Measurements from ENCODE around the gene CMIP.
A peak's percentile ranks its signal among the peaks of the same experiment; 100 is the strongest.

Gene CMIP

GRCh38 chr16:81492311-81492761 is 47.7 kb downstream of the CMIP start:
- Histone ChIP-seq H2BK120ac (ENCODE audit: low read depth, low read length) (no peak overlapping the region), H2BK12ac (ENCODE audit: low read length in 2 of 2) (no peak overlapping the region), H3K9me3 (ENCODE audit: control insufficient read depth, low read length) (no peaks in the 10 kb centered on the region), H2BK5ac (ENCODE audit: low read depth, low read length, poor library complexity, severe bottlenecking) (no peak overlapping the region), H3K4me1 (ENCODE audit: control insufficient read depth, insufficient read depth, low read depth, low read length) (peaks cover 26% of the 10 kb centered on the region), H3K4me3 (ENCODE audit: insufficient read depth in 1 of 2, low read depth in 1 of 2, low read length in 2 of 2) (peak overlapping the region in 1 of 2 experiments; percentile 10), H2AFZ (ENCODE audit: low read depth, low read length) (no peak overlapping the region), H3K79me1 (replicated peaks; ENCODE audit: low read length, poor library complexity, severe bottlenecking) (peaks cover 57% of the 10 kb centered on the region), H3K27ac (ENCODE audit: low read length, poor library complexity, severe bottlenecking) (no peak overlapping the region), H3K36me3 (ENCODE audit: control insufficient read depth in 1 of 2, insufficient read depth in 2 of 2, low read depth in 1 of 2, low read length in 2 of 2) (peaks cover 0 to 9% of the 10 kb centered on the region in 2 experiments), H2BK15ac (ENCODE audit: low read depth, poor library complexity, severe bottlenecking) (no peak overlapping the region), H3K14ac (ENCODE audit: low read length in 2 of 2) (no peak overlapping the region), H3K23ac (ENCODE audit: low read length in 2 of 2) (no peak overlapping the region), H3K27me3 (ENCODE audit: control insufficient read depth in 1 of 2, insufficient read depth in 1 of 2, low read length in 2 of 2) (no peaks in the 10 kb centered on the region), H3K9ac (ENCODE audit: low read length) (peak overlapping the region; percentile 57), H3K18ac (ENCODE audit: low read depth in 1 of 2, low read length in 2 of 2) (no peak overlapping the region), H3K4ac (ENCODE audit: low read depth in 1 of 2, low read length in 2 of 2) (peak overlapping the region in 1 of 2 experiments; percentile 46), H4K8ac (ENCODE audit: low read length) (peak overlapping the region; percentile 42), H2AK5ac (ENCODE audit: low read length, severe bottlenecking) (no peak overlapping the region), H3K4me2 (ENCODE audit: low read length, poor library complexity, severe bottlenecking) (no peak overlapping the region), H4K91ac (ENCODE audit: low read length) (peak overlapping the region; percentile 35)
- no peak for DNase-seq
- 84% methylated on average over 14 of the region's 14 CpGs for WGBS

GRCh38 chr16:81492965-81493754 is 48.6 kb downstream of the CMIP start:
- no peak for DNase-seq
- H3K23ac ChIP-seq (ENCODE audit: low read length in 2 of 2) = no peak overlapping the region
- no peak overlapping the region for H3K14ac ChIP-seq (ENCODE audit: low read length in 2 of 2)
- peaks cover 59% of the 10 kb centered on the region for H3K79me1 ChIP-seq (replicated peaks; ENCODE audit: low read length, poor library complexity, severe bottlenecking)
- 83% methylated on average over 29 of the region's 29 CpGs for WGBS
- H3K4me3 ChIP-seq (ENCODE audit: insufficient read depth in 1 of 2, low read depth in 1 of 2, low read length in 2 of 2) = no peak overlapping the region
- H3K27ac ChIP-seq (ENCODE audit: low read length, poor library complexity, severe bottlenecking) = no peak overlapping the region
- H4K91ac ChIP-seq (ENCODE audit: low read length) = peak overlapping the region; percentile 35
- H2BK120ac ChIP-seq (ENCODE audit: low read depth, low read length) = no peak overlapping the region
- no peak overlapping the region for H3K9ac ChIP-seq (ENCODE audit: low read length)
- H2BK12ac ChIP-seq (ENCODE audit: low read length in 2 of 2) = no peak overlapping the region
- peak overlapping the region; percentile 8 for H4K8ac ChIP-seq (ENCODE audit: low read length)
- H3K4me2 ChIP-seq (ENCODE audit: low read length, poor library complexity, severe bottlenecking) = no peak overlapping the region
- no peaks in the 10 kb centered on the region for H3K9me3 ChIP-seq (ENCODE audit: control insufficient read depth, low read length)
- H3K18ac ChIP-seq (ENCODE audit: low read depth in 1 of 2, low read length in 2 of 2) = peak overlapping the region; percentile 28 to 61
- H2AFZ ChIP-seq (ENCODE audit: low read depth, low read length) = no peak overlapping the region
- peak overlapping the region; percentile 6 to 35 for H3K4ac ChIP-seq (ENCODE audit: low read depth in 1 of 2, low read length in 2 of 2)
- H2BK5ac ChIP-seq (ENCODE audit: low read depth, low read length, poor library complexity, severe bottlenecking) = no peak overlapping the region
- peaks cover 0 to 9% of the 10 kb centered on the region in 2 experiments for H3K36me3 ChIP-seq (ENCODE audit: control insufficient read depth in 1 of 2, insufficient read depth in 2 of 2, low read depth in 1 of 2, low read length in 2 of 2)
- H3K4me1 ChIP-seq (ENCODE audit: control insufficient read depth, insufficient read depth, low read depth, low read length) = peaks cover 25% of the 10 kb centered on the region
- H3K27me3 ChIP-seq (ENCODE audit: control insufficient read depth in 1 of 2, insufficient read depth in 1 of 2, low read length in 2 of 2) = no peaks in the 10 kb centered on the region
- H2AK5ac ChIP-seq (ENCODE audit: low read length, severe bottlenecking) = no peak overlapping the region
- H2BK15ac ChIP-seq (ENCODE audit: low read depth, poor library complexity, severe bottlenecking) = no peak overlapping the region

- H2BK15ac ChIP-seq (ENCODE audit: low read depth, poor library complexity, severe bottlenecking) = no peak overlapping the region
- 54% methylated on average over 21 of the region's 23 CpGs for WGBS
- H3K9ac ChIP-seq (ENCODE audit: low read length) = no peak overlapping the region
- H2AK5ac ChIP-seq (ENCODE audit: low read length, severe bottlenecking) = no peak overlapping the region
- peak overlapping the region; percentile 34 for H3K4me2 ChIP-seq (ENCODE audit: low read length, poor library complexity, severe bottlenecking)
- no peak overlapping the region for H3K4me3 ChIP-seq (ENCODE audit: insufficient read depth in 1 of 2, low read depth in 1 of 2, low read length in 2 of 2)
- peaks cover 25% of the 10 kb centered on the region for H3K4me1 ChIP-seq (ENCODE audit: control insufficient read depth, insufficient read depth, low read depth, low read length)
- peak overlapping the region; percentile 65 for H4K8ac ChIP-seq (ENCODE audit: low read length)
- no peaks in the 10 kb centered on the region for H3K27me3 ChIP-seq (ENCODE audit: control insufficient read depth in 1 of 2, insufficient read depth in 1 of 2, low read length in 2 of 2)
- no peak overlapping the region for H3K27ac ChIP-seq (ENCODE audit: low read length, poor library complexity, severe bottlenecking)
- H3K4ac ChIP-seq (ENCODE audit: low read depth in 1 of 2, low read length in 2 of 2) = peak overlapping the region in 1 of 2 experiments; percentile 35
- H3K18ac ChIP-seq (ENCODE audit: low read depth in 1 of 2, low read length in 2 of 2) = peak overlapping the region; percentile 28 to 61
- peak; percentile 79 for DNase-seq
- no peak overlapping the region for H3K14ac ChIP-seq (ENCODE audit: low read length in 2 of 2)
- H2AFZ ChIP-seq (ENCODE audit: low read depth, low read length) = no peak overlapping the region
- H2BK12ac ChIP-seq (ENCODE audit: low read length in 2 of 2) = peak overlapping the region in 1 of 2 experiments; percentile 7
- no peak overlapping the region for H2BK5ac ChIP-seq (ENCODE audit: low read depth, low read length, poor library complexity, severe bottlenecking)
- H3K79me1 ChIP-seq (replicated peaks; ENCODE audit: low read length, poor library complexity, severe bottlenecking) = peaks cover 61% of the 10 kb centered on the region
- H3K9me3 ChIP-seq (ENCODE audit: control insufficient read depth, low read length) = no peaks in the 10 kb centered on the region
- H2BK120ac ChIP-seq (ENCODE audit: low read depth, low read length) = no peak overlapping the region
- peaks cover 0 to 13% of the 10 kb centered on the region in 2 experiments for H3K36me3 ChIP-seq (ENCODE audit: control insufficient read depth in 1 of 2, insufficient read depth in 2 of 2, low read depth in 1 of 2, low read length in 2 of 2)
- H4K91ac ChIP-seq (ENCODE audit: low read length) = peak overlapping the region; percentile 7
- H3K23ac ChIP-seq (ENCODE audit: low read length in 2 of 2) = no peak overlapping the region
Measured at GRCh38 chr16:81493755-81494433, 49.3 kb downstream of the CMIP start.

GRCh38 chr16:81494434-81494806 is 49.8 kb downstream of the CMIP start:
- Histone ChIP-seq H3K4ac (ENCODE audit: low read depth in 1 of 2, low read length in 2 of 2) (no peak overlapping the region), H2BK5ac (ENCODE audit: low read depth, low read length, poor library complexity, severe bottlenecking) (no peak overlapping the region), H4K91ac (ENCODE audit: low read length) (no peak overlapping the region), H2AK5ac (ENCODE audit: low read length, severe bottlenecking) (no peak overlapping the region), H3K18ac (ENCODE audit: low read depth in 1 of 2, low read length in 2 of 2) (peak overlapping the region in 1 of 2 experiments; percentile 13), H3K4me3 (ENCODE audit: insufficient read depth in 1 of 2, low read depth in 1 of 2, low read length in 2 of 2) (no peak overlapping the region), H3K4me1 (ENCODE audit: control insufficient read depth, insufficient read depth, low read depth, low read length) (peaks cover 26% of the 10 kb centered on the region), H3K27me3 (ENCODE audit: control insufficient read depth in 1 of 2, insufficient read depth in 1 of 2, low read length in 2 of 2) (no peaks in the 10 kb centered on the region), H3K36me3 (ENCODE audit: control insufficient read depth in 1 of 2, insufficient read depth in 2 of 2, low read depth in 1 of 2, low read length in 2 of 2) (peaks cover 0 to 13% of the 10 kb centered on the region in 2 experiments), H3K9ac (ENCODE audit: low read length) (no peak overlapping the region), H3K23ac (ENCODE audit: low read length in 2 of 2) (no peak overlapping the region), H3K79me1 (replicated peaks; ENCODE audit: low read length, poor library complexity, severe bottlenecking) (peaks cover 65% of the 10 kb centered on the region), H2AFZ (ENCODE audit: low read depth, low read length) (no peak overlapping the region), H2BK120ac (ENCODE audit: low read depth, low read length) (no peak overlapping the region), H3K4me2 (ENCODE audit: low read length, poor library complexity, severe bottlenecking) (no peak overlapping the region), H3K9me3 (ENCODE audit: control insufficient read depth, low read length) (no peaks in the 10 kb centered on the region), H3K14ac (ENCODE audit: low read length in 2 of 2) (no peak overlapping the region), H2BK15ac (ENCODE audit: low read depth, poor library complexity, severe bottlenecking) (no peak overlapping the region), H2BK12ac (ENCODE audit: low read length in 2 of 2) (peak overlapping the region in 1 of 2 experiments; percentile 7), H3K27ac (ENCODE audit: low read length, poor library complexity, severe bottlenecking) (no peak overlapping the region), H4K8ac (ENCODE audit: low read length) (no peak overlapping the region)
- no peak for DNase-seq
- 97% methylated on average over 10 of the region's 10 CpGs for WGBS
